CD4-positive, alpha-beta T cell treated with Interleukin-17A for 4 hours (primary cell): Measurements from ENCODE around the gene AP2A2.

Experiments used
- DNase-seq: peaks from one replicate; pipeline ENCODE4 v3.0.0-alpha.2; 2020; ENCODE audit warnings: mixed read lengths

Gene AP2A2

GRCh38 chr11:1032310-1032891 lies 106.7 kb downstream of the AP2A2 start:
- no peak for DNase-seq

GRCh38 chr11:1033016-1033798 lies 107.5 kb downstream of the AP2A2 start:
- DNase-seq: no peak

DNA sequence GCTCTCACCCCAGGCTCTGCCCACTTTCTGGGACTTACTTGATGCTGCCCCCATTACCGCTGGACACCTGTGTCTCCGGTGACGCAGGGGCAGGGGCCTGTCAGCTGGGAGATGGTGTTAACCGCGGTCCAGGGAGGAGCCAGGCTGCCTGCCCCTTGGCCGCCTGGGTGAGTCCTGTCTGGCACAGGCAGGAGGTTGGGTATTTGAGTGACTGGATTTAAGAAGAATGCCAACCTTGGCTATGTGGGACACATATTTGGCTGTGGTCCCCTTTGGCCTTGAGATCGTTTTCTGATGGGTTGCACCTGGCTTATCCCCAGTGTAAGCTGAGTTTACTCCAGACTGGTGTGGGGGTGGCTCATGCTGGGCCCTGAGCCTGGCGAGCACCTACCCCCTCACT lies 108.3 kb downstream of the AP2A2 start:
- no peak for DNase-seq

DNA sequence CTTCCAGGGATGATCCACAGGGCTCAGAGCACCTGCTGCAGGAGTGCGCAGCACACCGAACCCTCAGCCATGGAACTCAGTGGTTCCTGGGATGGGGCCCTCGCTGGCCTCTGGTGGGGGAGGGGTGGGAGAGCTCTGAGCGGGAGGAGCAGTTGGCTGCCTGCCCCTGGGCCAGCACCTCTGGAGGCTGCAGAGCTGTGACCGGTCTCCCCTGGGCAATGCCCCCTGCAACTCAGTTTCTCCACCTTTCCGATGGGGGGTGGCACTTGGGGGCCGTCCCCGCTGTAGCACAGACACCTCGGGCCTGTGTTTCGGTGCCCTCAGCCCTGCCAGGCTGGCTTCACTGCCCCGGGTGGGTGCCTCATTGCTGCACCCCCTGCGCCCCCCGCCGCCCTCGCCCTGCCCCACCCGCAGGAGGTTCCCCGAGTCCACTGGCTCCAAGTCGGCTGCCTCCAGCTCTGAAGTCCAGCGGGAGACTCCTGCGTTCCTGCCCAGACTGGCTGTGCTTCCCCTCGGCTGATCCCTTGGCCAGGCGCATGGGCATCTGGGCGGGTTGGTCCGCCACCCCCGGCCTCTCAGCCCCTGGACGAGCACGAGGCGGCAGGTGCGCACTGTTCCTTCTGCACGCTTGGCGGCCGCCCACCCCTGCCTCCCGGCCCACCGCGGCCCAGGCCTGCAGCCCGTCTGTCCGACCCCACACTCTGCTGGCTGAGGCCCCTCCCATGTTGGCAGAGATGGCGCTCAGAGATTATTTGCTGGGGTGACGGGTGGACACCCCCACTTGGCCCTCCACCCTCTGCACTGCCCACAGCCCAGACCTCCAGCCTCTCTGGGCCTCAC lies 109.0 kb downstream of the AP2A2 start:
- no peak for DNase-seq

GRCh38 chr11:1035577-1036283 lies 110.1 kb downstream of the AP2A2 start:
- no peak for DNase-seq

GRCh38 chr11:1036303-1036923 lies 110.7 kb downstream of the AP2A2 start, which contains the start of gene MUC6:
Gene MUC6, minus strand, starts transcription at chr11:1036718. Its CDS starts 63 bp downstream, at chr11:1036655.
- no peak for DNase-seq

DNA sequence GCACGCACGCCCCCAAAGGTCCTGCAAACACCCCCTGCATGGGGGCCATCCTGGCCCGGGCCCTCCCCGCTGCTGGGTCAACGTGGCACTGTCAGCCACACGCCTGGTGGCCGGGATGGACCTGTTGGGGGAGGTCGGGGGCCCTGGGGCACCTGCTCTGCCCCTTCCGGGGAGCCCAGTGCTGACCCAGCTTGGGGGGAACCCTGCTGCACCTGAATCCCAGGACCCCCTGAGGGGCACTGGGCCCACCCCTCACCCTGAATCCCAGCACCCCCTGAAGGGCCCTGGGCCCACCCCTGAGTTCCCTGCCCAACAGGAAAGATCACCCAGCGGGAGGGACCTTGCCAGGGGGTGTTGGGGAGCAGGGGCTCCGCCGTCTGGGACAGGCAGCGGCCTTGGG lies 111.3 kb downstream of the AP2A2 start:
- no peak for DNase-seq

- no peak for DNase-seq
Observed at GRCh38 chr11:1037506-1038055, 111.9 kb downstream of the AP2A2 start.

- DNase-seq: no peak
Observed at GRCh38 chr11:1038361-1038760, 112.7 kb downstream of the AP2A2 start.

GRCh38 chr11:1038921-1039320 lies 113.3 kb downstream of the AP2A2 start:
- DNase-seq: no peak

DNA sequence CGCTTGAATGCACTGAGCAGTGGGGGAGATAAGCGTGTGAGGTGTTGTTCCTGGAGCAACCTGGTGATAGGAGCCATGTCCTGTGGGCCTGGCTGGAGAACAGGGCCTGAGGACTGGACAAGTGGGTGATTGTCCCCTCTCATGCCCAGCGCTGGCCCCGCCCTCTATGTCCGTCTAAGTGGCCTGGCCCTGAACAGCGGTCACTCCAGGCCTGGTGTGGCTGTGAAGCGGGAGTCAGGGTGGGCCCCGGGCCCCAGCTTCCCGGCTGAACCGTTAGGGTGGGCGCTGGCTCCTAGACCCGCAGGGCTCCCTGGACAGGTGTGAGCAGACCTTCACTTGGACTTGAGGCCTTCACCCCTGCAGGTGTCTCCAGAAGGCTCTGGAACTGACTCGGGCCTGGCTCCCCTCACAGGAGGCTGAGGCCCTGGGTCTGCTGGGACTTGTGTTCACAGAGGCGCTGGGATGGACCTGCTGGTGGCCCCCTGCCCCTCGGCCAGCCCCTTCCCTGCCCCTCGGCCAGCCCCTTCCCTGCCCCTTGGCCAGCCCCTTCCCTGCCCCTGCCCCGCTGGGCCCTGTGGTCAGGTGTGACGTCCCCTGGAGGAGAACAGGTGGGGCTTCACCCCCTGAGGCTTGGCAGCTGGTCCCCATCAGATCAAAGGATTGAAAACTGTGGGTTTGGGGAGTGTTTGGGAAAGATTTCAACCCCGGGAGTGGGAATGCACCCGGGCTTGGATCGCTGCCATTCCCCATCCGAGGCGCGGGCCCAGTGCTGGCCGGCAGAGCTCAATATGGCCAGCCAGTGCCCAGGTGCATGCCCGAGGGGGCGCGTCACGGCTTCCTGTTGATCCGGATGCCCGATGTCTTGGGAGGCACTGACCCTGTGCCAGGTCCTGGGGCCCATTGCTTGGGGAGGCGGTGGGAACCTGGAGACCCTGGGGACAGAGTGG lies 114.1 kb downstream of the AP2A2 start:
- no peak for DNase-seq

- no peak for DNase-seq
Observed at GRCh38 chr11:1040428-1041148, 114.9 kb downstream of the AP2A2 start.

- DNase-seq: no peak
Observed at GRCh38 chr11:1041149-1041467, 115.4 kb downstream of the AP2A2 start.

DNA sequence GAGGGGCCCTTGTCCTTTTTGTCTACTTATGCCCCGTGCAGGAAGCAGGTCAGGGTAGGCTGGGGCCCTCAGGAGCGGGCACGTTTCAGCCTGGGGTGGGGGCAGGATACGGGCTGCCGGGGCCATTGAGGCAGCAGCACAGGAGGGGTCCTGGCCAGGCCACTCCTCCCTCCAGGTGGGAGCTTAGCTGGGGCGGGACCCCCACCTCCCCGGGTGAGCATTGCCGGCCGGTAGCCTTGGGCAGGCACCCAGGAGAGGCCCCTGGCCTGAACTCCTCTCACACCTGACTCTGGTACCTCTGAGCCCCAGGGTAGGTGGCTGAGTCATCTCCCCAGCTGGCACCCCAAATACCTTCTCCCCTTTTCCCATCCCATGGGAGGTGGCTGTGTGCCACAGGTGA lies 115.8 kb downstream of the AP2A2 start:
- DNase-seq: no peak

GRCh38 chr11:1041936-1042608 lies 116.4 kb downstream of the AP2A2 start:
- no peak for DNase-seq

DNA sequence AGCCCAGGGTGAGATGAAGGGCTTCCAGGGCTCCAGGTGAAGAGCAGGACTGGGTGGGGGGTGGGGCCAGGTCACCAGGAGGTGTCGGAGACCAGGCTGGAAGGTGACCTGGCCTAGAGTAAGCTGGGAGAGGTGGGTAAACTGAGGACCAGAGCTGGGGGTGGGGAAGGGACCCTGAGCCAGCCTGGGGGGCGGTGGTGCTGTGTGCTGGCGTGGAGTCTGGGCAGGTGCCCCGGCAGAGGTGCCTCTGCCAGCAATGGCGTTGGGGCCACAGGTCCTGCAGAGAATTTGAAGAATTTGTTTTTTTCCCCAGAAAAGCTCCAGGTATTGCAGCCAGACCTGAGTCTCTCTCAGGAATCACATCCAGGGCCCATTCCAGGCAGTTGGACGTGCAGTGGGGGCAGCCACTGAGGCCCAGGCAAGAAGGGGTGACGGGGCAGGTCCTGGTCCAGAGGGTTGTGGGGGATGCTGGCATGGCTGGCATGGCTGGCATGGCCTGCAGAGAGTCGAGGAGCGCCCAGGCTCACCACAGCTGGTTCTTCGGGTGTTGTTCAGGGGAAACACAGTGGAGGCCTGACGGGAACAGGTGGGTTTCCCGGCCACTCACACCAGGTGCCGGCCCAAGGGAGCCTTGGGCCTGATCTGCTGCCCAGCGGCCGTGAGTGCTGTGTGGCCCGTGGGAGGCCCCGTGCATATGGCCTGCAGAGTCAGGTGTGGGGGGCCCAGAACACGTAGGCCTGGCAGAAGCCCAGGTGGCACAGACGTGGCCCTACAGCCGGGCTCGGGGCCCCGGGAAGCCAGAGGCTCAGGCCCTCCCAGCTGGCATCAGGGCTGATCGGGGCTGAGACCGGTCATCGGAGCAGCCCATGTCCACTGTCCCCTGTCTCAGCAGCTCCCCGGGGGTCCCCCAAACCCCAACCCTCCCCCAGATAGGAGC lies 117.2 kb downstream of the AP2A2 start:
- no peak for DNase-seq

DNA sequence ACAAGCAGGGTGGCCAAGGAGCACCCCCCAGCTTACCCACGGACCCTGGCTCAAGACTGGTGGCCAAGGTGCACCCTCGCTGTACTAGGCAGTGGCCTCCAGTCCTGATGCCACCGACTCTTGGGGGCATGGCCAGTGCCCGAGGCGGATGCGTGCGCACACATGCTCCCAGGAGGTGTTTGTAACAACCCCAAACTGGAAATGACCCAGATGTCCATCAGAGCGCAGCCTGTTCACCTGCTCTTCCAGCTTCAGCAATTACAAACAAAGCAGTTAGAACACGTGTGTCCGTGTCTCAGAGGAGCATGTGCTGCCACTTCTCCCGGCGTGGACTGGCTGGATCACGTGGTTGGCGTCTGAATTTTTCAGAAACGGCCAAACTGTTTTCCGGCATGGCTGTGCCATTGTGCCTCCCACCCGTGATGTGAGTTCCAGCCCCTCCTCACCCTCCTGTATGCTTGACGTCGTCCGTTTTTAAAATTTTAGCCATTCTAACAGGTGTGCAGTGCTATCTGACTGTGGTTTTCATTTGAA lies 118.0 kb downstream of the AP2A2 start:
- no peak for DNase-seq

- DNase-seq: no peak
Observed at GRCh38 chr11:1044160-1044559, 118.5 kb downstream of the AP2A2 start.
